WTC11 (cell line): ENCODE measurements around the gene CSNK1E. TPM values are rescaled to one million over a fixed set of nuclear protein-coding genes. Genes with fewer than 3 reads are reported as not detected.

Experiments
- ATAC-seq: fragments of 200-7000 bp; cut with Tn5 transposase; 2 replicates; pipeline ENCODE4 v1.10.0; 2021; ENCODE audit warnings: mild to moderate bottlenecking, moderate library complexity
- CTCF ChIA-PET: fragments of 300-600 bp; sonication (Branson Sonifier 250); formaldehyde crosslinking; loops from one replicate; lab custom pipeline; 2021; ENCODE audit warnings: antibody characterized with exemption; lab: Charles Lee
- POLR2A ChIA-PET: fragments of 350-600 bp; sonication (Branson Sonifier 250); formaldehyde crosslinking; loops from one replicate; lab custom pipeline; 2021; ENCODE audit warnings: antibody characterized with exemption; lab: Charles Lee
- DNase-seq: peaks from one replicate; pipeline ENCODE4 v3.0.0; 2021; ENCODE audit warnings: low spot score
- H3K27ac Mint-ChIP-seq: 2 replicates; pipeline ENCODE4 v1.8.0; 2021; ENCODE audit warnings: mixed read lengths
- H3K27me3 Mint-ChIP-seq: 2 replicates; pipeline ENCODE4 v1.8.0; 2021; ENCODE audit warnings: low read depth, mild to moderate bottlenecking, moderate library complexity, mixed read lengths
- H3K36me3 Mint-ChIP-seq: 2 replicates; pipeline ENCODE4 v1.8.0; 2021; ENCODE audit warnings: mixed read lengths
- H3K4me1 Mint-ChIP-seq: 2 replicates; pipeline ENCODE4 v1.8.0; 2022; ENCODE audit warnings: mixed read lengths
- H3K4me3 Mint-ChIP-seq: 2 replicates; pipeline ENCODE4 v1.8.0; 2021; ENCODE audit warnings: mild to moderate bottlenecking, moderate library complexity, mixed read lengths
- H3K9me3 Mint-ChIP-seq: 2 replicates; pipeline ENCODE4 v1.8.0; 2021; ENCODE audit warnings: mixed read lengths
- FOXJ3 ChIP-seq: sonication (generic); formaldehyde crosslinking; IDR thresholded peaks from 2 replicates; pipeline ENCODE4 v1.9.0; 2021; ENCODE audit warnings: missing genetic modification reagents, mild to moderate bottlenecking, borderline replicate concordance
- FOXP1 ChIP-seq: sonication (generic); formaldehyde crosslinking; IDR thresholded peaks from 2 replicates; pipeline ENCODE4 v1.8.0; 2022; ENCODE audit warnings: missing genetic modification reagents, mild to moderate bottlenecking, moderate library complexity, borderline replicate concordance
- NFATC4 ChIP-seq: fragments of 250-450 bp; sonication (Bioruptor Pico); IDR thresholded peaks from 2 replicates; pipeline ENCODE4 v1.9.0; 2021; ENCODE audit warnings: mild to moderate bottlenecking
- NR3C1 ChIP-seq: sonication (generic); formaldehyde crosslinking; conservative IDR thresholded peaks from 2 replicates; pipeline ENCODE4 v1.8.1; 2023; ENCODE audit warnings: low read depth, mild to moderate bottlenecking, missing genetic modification reagents
- TEAD1 ChIP-seq: sonication (generic); formaldehyde crosslinking; IDR thresholded peaks from 2 replicates; pipeline ENCODE4 v1.8.0; 2022; ENCODE audit warnings: mild to moderate bottlenecking, missing genetic modification reagents
- ZBTB21 ChIP-seq: sonication (generic); formaldehyde crosslinking; IDR thresholded peaks from 2 replicates; pipeline ENCODE4 v1.8.1; 2023; ENCODE audit warnings: mild to moderate bottlenecking, missing genetic modification reagents, borderline replicate concordance
- ZNF121 ChIP-seq: sonication (generic); formaldehyde crosslinking; IDR thresholded peaks from 2 replicates; pipeline ENCODE4 v1.8.0; 2023; ENCODE audit warnings: missing genetic modification reagents
- ZNF263 ChIP-seq: sonication (generic); formaldehyde crosslinking; IDR thresholded peaks from 2 replicates; pipeline ENCODE4 v1.8.1; 2022; ENCODE audit warnings: low read depth, mild to moderate bottlenecking, moderate library complexity, missing genetic modification reagents
- ZNF317 ChIP-seq: sonication (generic); formaldehyde crosslinking; IDR thresholded peaks from 2 replicates; pipeline ENCODE4 v1.8.1; 2023; ENCODE audit warnings: low read depth, mild to moderate bottlenecking, moderate library complexity, missing genetic modification reagents, borderline replicate concordance
- ZNF396 ChIP-seq: fragments of 250-450 bp; sonication (Bioruptor Pico); IDR thresholded peaks from 2 replicates; pipeline ENCODE4 v1.8.0; 2021; ENCODE audit warnings: mild to moderate bottlenecking, moderate library complexity, borderline replicate concordance
- ZNF423 ChIP-seq: fragments of 250-450 bp; sonication (Bioruptor Pico); IDR thresholded peaks from 2 replicates; pipeline ENCODE4 v2.1.2; 2022; ENCODE audit warnings: mild to moderate bottlenecking, moderate library complexity
- ZNF425 ChIP-seq: fragments of 250-450 bp; sonication (Bioruptor Pico); conservative IDR thresholded peaks from 2 replicates; pipeline ENCODE4 v1.9.0; 2021; ENCODE audit warnings: mild to moderate bottlenecking
- ZNF671 ChIP-seq: fragments of 250-450 bp; sonication (Bioruptor Pico); IDR thresholded peaks from 2 replicates; pipeline ENCODE4 v1.8.0; 2021; ENCODE audit warnings: mild to moderate bottlenecking
- total RNA-seq: library from RNA; stranded (reverse); gene quantifications from 3 replicates; pipeline ENCODE4 v1.2.3, GENCODE V29; 2021
- TF ChIP-seq, protein P1 (sequence below): sonication (generic); formaldehyde crosslinking; IDR thresholded peaks from 2 replicates; pipeline ENCODE4 v1.8.0; 2022; ENCODE audit warnings: mild to moderate bottlenecking, missing genetic modification reagents
- TF ChIP-seq, protein P2 (sequence below): sonication (generic); formaldehyde crosslinking; IDR thresholded peaks from 2 replicates; pipeline ENCODE4 v1.8.0; 2023; ENCODE audit warnings: missing genetic modification reagents
- TF ChIP-seq, protein P3 (sequence below): fragments of 250-450 bp; sonication (Bioruptor Pico); IDR thresholded peaks from 2 replicates; pipeline ENCODE4 v1.9.0; 2021; ENCODE audit warnings: moderate library complexity, mild to moderate bottlenecking, inconsistent platforms, borderline replicate concordance
- TF ChIP-seq, protein P4 (sequence below): fragments of 250-450 bp; sonication (Bioruptor Pico); IDR thresholded peaks from 2 replicates; pipeline ENCODE4 v1.9.0; 2021; ENCODE audit warnings: mild to moderate bottlenecking
- TF ChIP-seq, protein P5 (sequence below): sonication (generic); formaldehyde crosslinking; IDR thresholded peaks from 2 replicates; pipeline ENCODE4 v1.8.1; 2023; ENCODE audit warnings: mild to moderate bottlenecking, missing genetic modification reagents, moderate library complexity

Gene CSNK1E
- total RNA-seq, 1 experiment from 2014 or later, result 265 TPM

GRCh38 chr22:38327805-38328204 is 10.6 kb upstream of the CSNK1E start:
- ATAC-seq, result no peak
- no peak overlapping the region for H3K4me3 Mint-ChIP-seq
- ChIA-PET POLR2A (interaction anchor here (1.1 kb wide), 1 partner anchor 10 kb away, joined by 5 read pairs; no protein-coding TSS in a partner anchor), CTCF (interaction anchor here (0.6 to 1.1 kb wide), 2 partner anchors 23 to 375 kb away, joined by 4 read pairs; no protein-coding TSS in a partner anchor)
- no peak for DNase-seq
- peaks cover 4% of the 10 kb centered on the region for H3K36me3 Mint-ChIP-seq
- TF ChIP-seq FOXP1 (CRISPR knock-in tag), result 0 out of 2 replicates have a peak, but pooled peaks have one; percentile 14
- TF ChIP-seq NR3C1 (CRISPR knock-in tag), result no peak
- TF ChIP-seq, protein P1, sequence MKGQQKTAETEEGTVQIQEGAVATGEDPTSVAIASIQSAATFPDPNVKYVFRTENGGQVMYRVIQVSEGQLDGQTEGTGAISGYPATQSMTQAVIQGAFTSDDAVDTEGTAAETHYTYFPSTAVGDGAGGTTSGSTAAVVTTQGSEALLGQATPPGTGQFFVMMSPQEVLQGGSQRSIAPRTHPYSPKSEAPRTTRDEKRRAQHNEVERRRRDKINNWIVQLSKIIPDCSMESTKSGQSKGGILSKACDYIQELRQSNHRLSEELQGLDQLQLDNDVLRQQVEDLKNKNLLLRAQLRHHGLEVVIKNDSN (CRISPR knock-in tag), result 0 out of 2 replicates have a peak, but pooled peaks have one; percentile 2
- peak overlapping the region; percentile 98 for H3K27ac Mint-ChIP-seq
- H3K27me3 Mint-ChIP-seq, result no peaks in the 10 kb centered on the region
- peaks cover 55% of the 10 kb centered on the region for H3K4me1 Mint-ChIP-seq
- no peaks in the 10 kb centered on the region for H3K9me3 Mint-ChIP-seq

GRCh38 chr22:38327396-38327795 is 10.2 kb upstream of the CSNK1E start:
- no peaks in the 10 kb centered on the region for H3K9me3 Mint-ChIP-seq
- peaks cover 4% of the 10 kb centered on the region for H3K36me3 Mint-ChIP-seq
- POLR2A ChIA-PET, result interaction anchor here (0.7 to 1.1 kb wide), 2 partner anchors 9 to 24 kb away, joined by 3 to 5 read pairs; no protein-coding TSS in a partner anchor
- ATAC-seq, result no peak
- TF ChIP-seq ZNF671 (CRISPR knock-in tag), result no peak
- TF ChIP-seq, protein P1 (CRISPR knock-in tag), result peak; percentile 21; the same call in 1 of the 2 replicates
- H3K27ac Mint-ChIP-seq, result peak overlapping the region; percentile 98
- DNase-seq, result no peak
- H3K4me3 Mint-ChIP-seq, result peak overlapping the region; percentile 19; the same call in 1 of the 2 replicates
- H3K27me3 Mint-ChIP-seq, result no peaks in the 10 kb centered on the region
- CTCF ChIA-PET, result interaction anchor here (0.6 to 1.1 kb wide), 2 partner anchors 22 to 375 kb away, joined by 4 read pairs; no protein-coding TSS in a partner anchor
- H3K4me1 Mint-ChIP-seq, result peaks cover 56% of the 10 kb centered on the region

GRCh38 chr22:38325587-38325986 is 8.4 kb upstream of the CSNK1E start:
- H3K27ac Mint-ChIP-seq, result peak overlapping the region; percentile 99
- TF ChIP-seq NFATC4 (CRISPR knock-in tag) (no peak), ZNF121 (CRISPR knock-in tag) (no peak), ZNF423 (CRISPR knock-in tag) (peak; percentile 55; the same call in 1 of the 2 replicates), TEAD1 (CRISPR knock-in tag) (0 out of 2 replicates have a peak, but pooled peaks have one; percentile 43), ZNF396 (no peak)
- TF ChIP-seq, protein P2, sequence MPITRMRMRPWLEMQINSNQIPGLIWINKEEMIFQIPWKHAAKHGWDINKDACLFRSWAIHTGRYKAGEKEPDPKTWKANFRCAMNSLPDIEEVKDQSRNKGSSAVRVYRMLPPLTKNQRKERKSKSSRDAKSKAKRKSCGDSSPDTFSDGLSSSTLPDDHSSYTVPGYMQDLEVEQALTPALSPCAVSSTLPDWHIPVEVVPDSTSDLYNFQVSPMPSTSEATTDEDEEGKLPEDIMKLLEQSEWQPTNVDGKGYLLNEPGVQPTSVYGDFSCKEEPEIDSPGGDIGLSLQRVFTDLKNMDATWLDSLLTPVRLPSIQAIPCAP (CRISPR knock-in tag), result no peak
- peaks cover 62% of the 10 kb centered on the region for H3K4me1 Mint-ChIP-seq
- H3K4me3 Mint-ChIP-seq, result peak overlapping the region; percentile 19
- H3K36me3 Mint-ChIP-seq, result peaks cover 4% of the 10 kb centered on the region
- ChIA-PET POLR2A (interaction anchor here (0.9 to 1.6 kb wide), 3 partner anchors 8 to 12 kb away, joined by 3 to 6 read pairs (median 4); no protein-coding TSS in a partner anchor), CTCF (interaction anchor here (0.5 to 3.1 kb wide), 10 partner anchors 11 to 273 kb away, joined by 3 to 12 read pairs (median 4); no protein-coding TSS in a partner anchor)
- H3K27me3 Mint-ChIP-seq, result no peaks in the 10 kb centered on the region
- no peaks in the 10 kb centered on the region for H3K9me3 Mint-ChIP-seq
- DNase-seq (peak; percentile 65), ATAC-seq (peak; percentile 92)

GRCh38 chr22:38320605-38321402 is 3.6 kb upstream of the CSNK1E start:
- TF ChIP-seq FOXJ3, result no peak
- TF ChIP-seq ZNF317 (CRISPR knock-in tag), result no peak
- TF ChIP-seq, protein P3, sequence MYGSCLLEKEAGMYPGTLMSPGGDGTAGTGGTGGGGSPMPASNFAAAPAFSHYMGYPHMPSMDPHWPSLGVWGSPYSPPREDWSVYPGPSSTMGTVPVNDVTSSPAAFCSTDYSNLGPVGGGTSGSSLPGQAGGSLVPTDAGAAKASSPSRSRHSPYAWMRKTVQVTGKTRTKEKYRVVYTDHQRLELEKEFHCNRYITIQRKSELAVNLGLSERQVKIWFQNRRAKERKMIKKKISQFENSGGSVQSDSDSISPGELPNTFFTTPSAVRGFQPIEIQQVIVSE (CRISPR knock-in tag), result no peak
- TF ChIP-seq ZNF425 (CRISPR knock-in tag), result no peak
- TF ChIP-seq ZBTB21 (CRISPR knock-in tag), result no peak
- TF ChIP-seq, protein P4, sequence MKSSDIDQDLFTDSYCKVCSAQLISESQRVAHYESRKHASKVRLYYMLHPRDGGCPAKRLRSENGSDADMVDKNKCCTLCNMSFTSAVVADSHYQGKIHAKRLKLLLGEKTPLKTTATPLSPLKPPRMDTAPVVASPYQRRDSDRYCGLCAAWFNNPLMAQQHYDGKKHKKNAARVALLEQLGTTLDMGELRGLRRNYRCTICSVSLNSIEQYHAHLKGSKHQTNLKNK (CRISPR knock-in tag), result no peak
- TF ChIP-seq ZNF263 (CRISPR knock-in tag), result no peak
- peak; percentile 65; the same call in 1 of the 2 replicates for TF ChIP-seq ZNF121 (CRISPR knock-in tag)
- TF ChIP-seq, protein P5, sequence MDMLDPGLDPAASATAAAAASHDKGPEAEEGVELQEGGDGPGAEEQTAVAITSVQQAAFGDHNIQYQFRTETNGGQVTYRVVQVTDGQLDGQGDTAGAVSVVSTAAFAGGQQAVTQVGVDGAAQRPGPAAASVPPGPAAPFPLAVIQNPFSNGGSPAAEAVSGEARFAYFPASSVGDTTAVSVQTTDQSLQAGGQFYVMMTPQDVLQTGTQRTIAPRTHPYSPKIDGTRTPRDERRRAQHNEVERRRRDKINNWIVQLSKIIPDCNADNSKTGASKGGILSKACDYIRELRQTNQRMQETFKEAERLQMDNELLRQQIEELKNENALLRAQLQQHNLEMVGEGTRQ (CRISPR knock-in tag), result no peak
- peaks cover 4% of the 10 kb centered on the region; the same call in 1 of the 2 replicates for H3K36me3 Mint-ChIP-seq
- H3K27me3 Mint-ChIP-seq, result no peaks in the 10 kb centered on the region
- no peak for ATAC-seq
- DNase-seq, result no peak
- CTCF ChIA-PET, result no interaction called here
- peaks cover 59% of the 10 kb centered on the region for H3K4me1 Mint-ChIP-seq
- POLR2A ChIA-PET, result interaction anchor here (0.6 kb wide), 1 partner anchor 119 kb away, joined by 4 read pairs; no protein-coding TSS in a partner anchor
- H3K4me3 Mint-ChIP-seq, result no peak overlapping the region
- no peaks in the 10 kb centered on the region for H3K9me3 Mint-ChIP-seq
- peak overlapping the region; percentile 90 for H3K27ac Mint-ChIP-seq
